ENCODE measurements around the gene P2RY6.

The P2RY6 gene

DNA sequence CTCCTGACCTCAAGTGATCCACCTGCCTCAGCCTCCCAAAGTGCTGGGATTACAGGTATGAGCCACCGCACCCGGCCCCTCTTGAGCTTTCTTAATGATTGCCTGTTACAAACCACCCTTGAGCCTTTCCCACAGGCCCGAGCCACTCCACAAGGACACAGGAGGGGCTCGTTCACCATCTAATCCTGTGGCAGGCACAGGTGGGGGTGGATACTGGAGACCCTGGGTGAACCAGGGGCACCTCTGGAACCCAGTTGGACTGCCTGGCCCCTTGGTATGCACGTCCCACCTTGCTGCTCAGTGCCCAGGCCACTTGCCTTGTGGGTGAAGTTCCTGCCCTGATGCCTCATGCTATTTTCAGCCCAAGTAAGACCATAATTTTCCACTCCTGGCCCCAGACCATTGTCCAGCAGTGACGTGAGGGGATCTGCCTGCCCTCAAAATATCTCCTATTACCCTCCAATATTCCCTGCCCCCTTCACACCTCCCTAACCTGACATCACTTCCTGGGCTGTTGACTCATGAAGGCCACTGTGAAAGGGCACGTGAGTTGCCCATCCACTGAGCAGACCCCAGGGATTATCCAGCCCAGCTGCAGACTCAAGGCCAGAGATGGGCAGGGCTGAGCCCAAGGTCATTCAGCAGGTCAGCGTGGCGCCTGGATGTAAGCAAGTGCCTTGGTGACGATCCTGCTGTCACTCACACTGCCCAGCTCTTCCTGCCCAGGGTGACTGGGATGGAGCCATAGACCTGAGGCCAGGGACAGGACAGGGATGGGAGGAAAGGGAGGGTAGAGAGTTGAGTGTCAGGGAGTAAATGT lies 34.5 kb upstream of the P2RY6 start:
- no peak for DNase-seq

DNA sequence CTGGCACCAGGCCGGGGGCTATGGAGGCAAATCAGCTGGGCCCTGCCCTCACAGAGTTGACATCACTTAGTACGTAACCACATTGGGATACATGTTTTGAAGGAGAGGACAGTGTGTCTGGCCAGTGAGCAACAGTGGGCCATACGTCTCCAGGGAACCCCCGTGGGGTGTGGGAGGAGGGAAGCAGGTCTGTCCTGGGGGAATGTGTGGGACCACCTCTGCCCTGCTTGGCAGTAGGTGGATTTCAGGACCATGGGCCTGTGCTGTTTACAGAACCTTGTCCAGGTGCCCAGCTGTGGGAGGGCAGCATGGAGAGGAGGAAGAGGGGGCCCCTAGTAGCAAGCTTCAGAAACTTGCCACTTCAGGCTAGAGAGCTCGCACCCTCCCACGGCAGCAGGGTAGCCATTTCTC lies 33.0 kb upstream of the P2RY6 start:
- DNase-seq = no peak

DNA sequence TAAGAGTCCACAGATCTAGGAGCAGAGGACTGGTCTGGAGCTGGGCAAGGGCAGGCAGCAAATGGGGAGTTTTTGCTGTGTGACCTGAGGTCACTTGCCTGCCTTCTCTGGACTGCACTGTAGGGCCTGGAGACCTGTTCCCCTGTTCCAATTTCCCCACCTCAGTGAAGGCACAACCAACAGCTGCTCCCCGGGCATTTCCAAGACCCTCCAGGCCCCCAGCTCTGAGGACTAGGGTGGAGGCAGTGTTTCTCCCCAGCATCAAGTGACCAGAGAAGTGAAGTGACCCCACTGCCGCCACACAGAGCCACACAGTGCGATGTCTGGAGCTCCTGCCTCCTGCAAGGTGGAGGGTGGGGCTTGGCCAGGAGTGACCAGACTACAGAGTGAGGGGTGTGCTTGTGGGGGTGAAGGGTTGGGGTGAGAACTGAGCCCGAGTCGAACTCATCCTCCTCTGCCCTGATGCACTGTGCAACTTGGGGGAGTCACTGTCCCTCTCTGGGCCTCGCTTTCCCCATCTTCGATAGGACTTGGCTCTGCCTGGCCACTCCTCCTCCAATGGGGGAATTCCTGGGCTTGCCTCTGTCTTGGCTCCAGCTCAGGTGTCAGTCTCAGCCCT lies 32.5 kb upstream of the P2RY6 start:
- DNase-seq = no peak

DNA sequence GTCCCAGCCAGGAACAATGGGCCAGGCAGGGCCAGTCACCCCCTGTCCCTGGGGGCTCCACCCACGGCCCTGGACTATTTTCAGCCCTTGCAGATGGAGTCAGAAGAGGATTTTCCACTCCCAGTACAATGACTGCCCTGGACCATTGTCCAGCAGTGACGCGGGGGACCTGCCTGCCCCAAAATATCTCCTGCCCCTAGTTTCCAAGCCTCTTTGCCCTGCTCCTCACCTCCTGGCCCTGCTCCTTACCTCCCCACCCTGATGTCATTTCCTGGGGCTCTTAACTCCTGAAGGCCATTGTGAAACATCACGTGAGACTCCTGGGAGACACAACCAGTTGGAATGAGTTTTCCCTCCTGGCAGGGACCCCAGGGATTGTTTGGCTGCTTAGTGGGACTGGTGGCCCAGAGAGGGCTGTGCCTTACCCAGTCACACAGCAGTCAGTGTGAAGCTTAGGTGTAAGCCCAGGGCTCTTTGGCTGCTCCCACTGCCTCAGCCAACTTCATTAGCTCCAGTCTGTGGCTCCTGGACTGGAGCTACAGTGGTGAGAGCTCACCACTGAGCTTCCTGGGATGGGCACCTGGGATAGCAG lies 31.9 kb upstream of the P2RY6 start:
- no peak for DNase-seq

DNA sequence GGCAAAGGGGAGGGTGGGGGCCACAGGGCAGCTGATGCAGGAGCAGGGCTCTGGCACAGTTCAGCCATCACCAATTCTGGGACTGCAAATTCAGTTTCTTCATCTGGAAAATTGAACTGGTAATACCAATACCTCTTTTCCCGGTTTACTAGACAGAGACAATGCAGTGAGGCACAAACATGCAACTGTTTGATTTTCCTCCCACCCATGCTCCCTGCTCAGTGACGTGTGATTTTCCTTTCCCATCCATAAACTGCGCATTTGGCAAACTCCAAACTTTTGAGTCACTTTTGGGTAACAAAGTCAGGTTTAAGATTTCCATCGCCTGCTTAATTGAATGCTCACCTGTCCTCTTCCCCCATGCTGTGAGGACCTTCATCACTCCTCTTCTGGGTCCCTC lies 30.8 kb upstream of the P2RY6 start:
- no peak for DNase-seq

DNA sequence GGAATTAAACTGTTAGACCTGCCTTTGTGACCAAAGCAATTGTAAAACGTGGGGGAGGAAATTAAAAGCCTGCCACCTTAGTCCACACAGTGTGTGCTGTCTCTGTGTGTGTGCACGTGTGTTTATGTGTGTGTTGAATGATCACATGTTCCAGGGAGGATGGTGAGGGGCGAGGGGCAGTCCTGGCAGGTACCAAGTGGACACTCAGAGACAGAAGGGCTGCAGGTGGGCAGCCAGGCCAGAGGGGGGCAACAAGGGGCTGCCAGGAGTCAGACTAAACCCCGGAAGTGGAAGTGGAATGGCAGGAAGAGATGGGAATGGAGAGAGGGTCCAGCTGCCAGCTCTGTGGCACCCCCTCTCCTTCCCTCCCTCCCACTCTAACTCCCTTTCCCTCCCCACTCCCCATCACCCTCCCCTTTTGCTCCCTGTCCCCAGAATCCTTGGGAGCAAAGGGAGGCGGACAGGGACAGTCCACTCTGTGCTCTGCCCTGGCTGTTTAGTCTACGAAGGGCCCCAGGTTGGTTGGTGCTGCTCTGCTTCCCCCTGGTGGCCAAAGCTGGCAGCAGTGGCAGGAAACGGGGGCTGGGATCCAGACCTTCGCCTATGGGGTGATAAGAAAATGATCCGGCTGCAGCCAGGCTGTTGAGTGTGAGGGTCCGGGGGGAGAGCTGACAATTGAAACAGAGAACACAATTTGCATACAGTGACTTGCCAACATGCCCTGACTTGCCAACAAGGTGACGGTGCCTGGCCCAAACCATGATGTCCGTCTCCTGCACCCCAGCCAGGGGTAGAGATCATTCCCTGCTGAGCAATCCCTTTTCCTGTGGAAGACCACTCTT lies 29.7 kb upstream of the P2RY6 start:
- DNase-seq = peak; percentile 92

DNA sequence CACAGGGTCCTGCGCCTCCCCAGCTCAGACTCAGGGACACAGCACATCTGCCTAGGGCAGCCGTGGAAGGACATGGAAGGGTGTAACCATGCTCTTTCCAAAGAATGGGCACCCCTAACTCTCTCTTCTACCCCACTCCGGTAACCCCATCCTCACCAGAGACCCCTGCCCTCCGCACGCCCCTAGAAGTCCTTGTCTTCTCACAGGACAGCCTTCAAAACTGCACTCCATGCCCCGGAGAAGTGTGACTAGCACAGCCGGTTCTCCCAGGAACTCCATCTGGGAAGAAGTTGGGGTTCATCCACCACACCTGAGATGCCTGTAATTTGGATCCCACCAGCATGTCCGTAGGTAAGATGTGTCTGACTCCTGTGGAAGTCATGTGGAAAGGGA lies 29.0 kb upstream of the P2RY6 start:
- no peak for DNase-seq

DNA sequence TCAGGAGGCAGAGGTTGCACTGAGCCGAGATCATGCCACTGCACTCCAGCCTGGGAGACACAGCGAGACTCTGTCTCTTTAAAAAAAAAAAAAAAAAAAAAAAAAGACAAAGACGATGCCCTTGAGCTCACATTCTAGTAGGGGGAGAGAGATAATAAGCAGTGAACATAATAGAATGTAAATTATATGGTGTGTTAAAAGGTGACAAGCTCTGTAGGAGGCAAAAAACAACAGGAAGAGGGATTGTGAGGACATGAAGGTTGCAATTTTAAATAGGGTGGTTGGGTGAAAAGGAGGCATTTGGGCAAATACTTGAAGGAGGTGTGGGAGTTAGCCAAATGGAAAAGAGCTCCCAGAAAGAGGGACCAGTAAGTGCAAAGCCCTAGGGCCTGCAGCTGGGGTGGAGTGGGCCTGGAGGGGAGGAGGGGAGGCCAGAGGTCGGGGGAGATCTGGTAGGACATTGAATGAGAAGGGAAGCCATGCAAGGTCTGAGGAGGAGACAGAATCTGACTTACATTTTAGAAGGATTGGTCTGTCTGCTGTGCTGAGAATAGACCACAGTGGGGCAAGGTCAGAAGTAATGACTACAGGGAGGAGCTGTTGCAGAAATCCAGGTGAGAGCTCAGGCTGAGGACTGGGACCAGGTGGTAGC lies 27.4 kb upstream of the P2RY6 start:
- DNase-seq = no peak

DNA sequence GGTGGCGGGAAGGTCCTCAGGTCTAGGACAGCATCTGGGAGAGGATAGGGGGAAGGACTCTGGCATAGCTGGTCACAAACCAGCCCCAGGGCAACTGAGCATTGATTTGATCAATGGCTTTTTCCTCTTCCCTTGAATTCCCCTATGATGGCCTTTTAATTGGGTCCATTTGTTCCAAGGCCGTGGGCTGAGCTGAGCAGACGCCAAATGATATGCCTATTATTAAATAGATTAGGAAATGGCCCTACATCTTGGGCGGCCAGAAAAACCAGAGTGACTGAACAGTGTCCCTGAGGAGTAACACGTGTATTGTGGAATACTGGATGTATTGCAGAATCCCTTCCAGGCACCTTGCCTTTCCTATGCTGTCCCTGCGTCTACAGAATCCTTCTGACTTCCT lies 26.7 kb upstream of the P2RY6 start:
- no peak for DNase-seq

DNA sequence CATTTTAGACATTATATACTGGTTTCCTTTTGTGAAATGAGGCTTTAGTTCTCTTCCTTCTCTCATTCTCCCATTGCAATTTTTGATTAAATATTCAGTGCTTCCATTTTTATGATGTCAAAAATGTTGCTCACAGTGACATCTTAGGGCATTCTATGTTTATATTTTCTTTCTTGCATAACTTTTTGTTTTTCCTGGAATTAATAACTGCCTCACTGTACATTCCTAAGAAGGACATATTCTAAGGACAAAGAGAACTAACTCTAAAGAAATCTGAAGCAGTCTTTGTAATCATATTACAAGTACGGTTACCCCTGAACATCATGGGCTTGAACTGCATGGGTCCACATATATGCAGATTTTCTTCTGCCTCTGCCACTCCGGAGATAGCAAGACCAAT lies 25.8 kb upstream of the P2RY6 start:
- no peak for DNase-seq

DNA sequence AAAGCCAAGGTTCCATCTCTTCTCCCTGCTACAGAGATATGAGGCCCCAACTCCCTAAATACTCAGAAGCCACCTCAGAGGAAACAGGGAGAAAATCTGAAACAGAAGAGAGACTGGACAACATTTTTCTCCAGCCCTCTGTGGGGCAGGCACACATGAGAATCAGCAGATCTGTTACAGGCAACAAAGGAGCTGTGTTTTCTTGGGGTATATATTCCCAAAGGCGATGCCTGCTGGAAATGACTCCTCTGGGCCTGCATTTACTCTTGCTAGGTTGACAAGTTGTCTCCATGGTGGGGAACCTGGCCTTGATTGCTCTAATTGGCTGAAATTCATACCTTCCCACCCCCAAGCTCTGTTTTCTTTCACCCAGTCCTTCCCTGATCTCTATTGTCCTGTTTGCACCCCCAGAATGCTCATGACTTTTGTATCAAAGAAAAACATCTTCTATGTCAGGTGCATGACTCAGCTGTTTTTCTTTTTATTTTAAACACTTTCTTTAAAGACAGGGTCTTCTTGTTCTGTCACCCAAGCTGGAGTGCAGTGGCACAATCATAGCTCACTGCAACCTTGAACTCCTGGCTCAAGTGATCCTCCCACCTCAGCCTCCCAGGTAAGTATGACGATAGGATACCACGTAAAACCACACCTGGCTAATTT lies 23.5 kb upstream of the P2RY6 start:
- no peak for DNase-seq

DNA sequence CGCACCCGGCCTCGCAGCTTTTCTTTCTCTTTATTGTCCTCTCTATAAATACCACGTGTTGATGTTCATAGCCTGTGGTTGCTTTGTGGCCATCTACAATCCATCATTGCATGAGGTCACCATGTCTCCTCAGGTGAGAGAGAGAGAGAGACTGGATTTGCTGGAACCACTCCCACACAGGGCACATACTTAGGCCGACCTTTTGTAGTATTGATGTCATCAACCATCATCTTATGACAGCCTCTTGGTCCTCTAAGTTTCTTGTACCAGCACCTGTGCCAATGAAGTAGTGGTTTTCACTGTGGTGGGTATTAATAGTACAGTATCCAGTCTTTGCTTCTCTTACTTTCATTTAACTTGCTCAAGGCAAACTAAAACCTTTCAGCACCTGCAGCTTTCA lies 22.8 kb upstream of the P2RY6 start:
- DNase-seq = no peak

DNA sequence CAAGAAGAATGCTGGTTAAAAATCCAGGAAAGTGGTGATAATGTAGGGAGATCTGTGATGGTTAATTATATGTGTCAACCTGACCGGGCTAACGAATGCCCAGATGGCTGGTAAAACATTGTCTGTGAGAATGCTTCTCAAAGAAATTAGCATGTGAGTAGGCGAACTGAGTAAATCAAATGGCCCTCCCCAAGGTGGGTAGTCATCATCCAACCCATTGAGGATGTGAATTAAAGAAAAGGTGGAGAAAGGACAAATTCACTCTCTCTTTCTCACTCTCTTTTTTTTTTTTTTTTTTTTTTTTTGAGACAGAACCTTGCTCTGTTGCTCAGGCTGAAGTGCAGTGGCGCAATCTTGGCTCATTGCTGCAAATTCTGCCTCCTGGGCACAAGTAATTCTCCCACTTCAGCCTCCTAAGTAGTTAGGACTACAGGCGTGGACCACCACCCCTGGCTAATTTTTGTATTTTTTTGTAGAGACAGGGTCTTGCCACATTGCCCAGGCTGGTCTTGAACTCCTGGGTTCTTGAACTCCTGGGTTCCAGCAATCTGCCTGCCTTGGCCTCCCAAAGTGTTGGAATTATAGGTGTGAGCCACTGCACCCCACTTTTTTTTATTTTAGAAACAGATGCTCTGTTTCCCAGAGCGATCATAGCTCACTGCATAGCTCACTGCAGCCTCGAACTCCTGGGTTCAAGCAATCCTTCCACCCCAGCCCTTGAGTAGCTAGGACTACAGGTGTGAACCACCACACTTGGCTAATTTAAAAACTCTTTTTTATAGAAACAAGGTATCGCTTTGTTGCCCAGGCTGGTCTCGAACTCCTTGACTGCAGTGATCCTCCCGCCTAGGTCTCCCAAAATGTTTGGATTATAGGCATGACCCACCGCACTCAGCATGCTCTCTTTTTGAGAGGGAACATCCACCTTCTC lies 22.0 kb upstream of the P2RY6 start:
- no peak for DNase-seq

DNA sequence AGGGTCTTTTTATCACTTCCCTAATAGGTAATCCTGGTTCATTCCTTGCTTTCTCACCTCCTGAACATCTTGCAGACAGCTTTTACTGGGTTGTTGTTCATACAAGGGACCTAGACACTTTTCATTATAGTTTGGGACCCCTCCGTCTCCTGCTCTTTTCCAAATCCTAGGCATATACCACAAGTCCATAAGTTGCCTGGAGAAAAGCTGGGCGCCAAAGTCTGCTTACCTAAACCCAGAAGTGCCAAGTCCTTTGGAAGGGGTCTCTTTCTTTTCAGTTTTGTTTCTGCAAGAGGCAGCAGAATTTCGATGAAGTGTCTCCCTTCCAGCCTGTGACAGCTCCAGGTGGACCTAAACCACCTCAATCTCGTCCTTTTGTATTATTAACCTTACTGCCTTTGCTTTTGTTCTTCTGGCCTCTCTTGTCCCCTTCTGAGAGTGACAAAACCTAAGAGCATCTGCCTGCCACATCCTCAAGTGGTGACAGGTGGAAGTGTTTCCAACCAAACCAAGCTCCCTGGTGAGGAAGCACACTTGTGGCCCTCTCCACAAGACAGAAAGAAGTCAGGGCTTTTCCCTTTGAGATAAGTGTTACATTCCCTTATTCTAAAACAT lies 19.5 kb upstream of the P2RY6 start:
- no peak for DNase-seq

DNA sequence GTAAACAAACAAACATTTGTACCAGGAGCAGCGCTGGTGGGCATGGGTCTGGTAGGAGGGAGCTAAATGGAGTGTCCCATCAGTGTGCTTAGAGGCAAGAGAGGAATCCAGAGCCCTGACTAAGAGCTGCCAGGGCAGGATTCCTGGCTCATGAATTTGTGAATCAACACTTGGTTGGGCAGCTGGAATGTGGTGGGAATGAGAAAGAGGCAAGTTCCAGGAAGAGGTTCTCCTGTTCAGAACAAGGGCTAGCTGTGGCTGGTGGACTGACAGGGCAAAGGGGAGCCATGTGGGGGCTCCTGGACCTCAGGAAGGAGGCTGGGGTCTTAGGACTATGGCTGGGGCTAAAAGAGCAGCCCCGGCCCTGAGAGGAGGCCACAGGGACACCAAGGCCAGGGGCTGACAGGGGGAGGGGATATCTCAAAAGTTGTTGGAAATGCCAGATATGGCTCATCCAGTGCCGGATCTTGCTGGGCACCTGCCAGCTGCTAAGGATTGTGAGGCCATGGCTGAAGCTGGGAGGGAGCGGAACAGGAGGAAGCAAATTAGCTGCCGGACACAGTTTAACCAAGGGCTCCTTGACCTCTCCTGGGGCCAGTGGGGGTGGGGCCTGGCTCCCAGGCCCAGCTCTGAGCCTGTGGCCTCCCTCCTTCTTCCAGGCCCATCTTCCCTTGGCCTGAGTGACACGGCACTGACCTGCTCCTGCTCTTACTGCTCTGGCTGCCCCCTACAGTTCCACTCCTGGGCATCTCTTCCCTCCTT lies 14.6 kb upstream of the P2RY6 start:
- DNase-seq = no peak

DNA sequence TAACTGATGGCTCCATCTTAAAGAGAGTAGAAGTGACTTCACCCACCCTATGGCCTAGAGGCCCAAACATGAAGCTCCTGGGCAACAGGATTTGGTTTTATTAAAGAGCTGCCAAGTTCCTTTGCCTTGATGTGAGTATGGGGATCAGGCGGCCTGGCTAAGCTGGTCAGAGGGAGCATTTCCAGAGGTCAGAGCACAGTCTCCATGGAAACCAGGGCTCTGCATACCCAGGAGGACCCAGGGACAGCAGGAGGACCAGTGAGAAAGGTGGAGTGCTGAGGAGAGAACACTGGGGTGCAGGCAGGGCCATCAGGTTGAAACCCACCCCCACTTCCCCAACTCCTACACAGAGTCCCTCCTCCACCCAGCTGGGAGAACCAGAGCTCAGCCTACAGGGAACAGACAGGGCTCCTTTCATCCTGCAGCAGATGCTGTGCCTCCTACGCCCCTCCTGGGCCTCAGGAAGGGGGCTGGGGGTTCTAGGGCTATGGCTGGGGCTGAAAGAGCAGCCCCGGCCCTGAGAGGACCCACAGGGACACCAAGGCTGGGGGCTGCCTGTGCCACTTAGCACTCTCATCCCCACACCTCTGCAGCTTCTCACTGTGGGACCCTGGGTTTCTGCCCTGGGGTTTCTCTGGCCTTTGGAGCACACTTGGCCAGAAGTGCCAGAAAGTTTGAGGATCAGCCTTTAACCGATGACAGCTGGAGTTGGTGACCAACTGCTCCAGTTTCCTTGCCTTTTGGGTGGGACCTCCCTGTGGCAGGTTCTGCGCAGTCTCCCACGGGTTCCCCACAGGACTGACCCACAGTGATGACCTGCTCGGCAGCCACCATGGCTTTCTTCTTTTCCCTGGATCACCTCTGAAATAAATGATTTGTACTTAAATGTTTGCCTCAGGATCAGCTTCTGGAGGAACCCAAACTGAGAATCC lies 13.8 kb upstream of the P2RY6 start:
- peak; percentile 35 for DNase-seq

DNA sequence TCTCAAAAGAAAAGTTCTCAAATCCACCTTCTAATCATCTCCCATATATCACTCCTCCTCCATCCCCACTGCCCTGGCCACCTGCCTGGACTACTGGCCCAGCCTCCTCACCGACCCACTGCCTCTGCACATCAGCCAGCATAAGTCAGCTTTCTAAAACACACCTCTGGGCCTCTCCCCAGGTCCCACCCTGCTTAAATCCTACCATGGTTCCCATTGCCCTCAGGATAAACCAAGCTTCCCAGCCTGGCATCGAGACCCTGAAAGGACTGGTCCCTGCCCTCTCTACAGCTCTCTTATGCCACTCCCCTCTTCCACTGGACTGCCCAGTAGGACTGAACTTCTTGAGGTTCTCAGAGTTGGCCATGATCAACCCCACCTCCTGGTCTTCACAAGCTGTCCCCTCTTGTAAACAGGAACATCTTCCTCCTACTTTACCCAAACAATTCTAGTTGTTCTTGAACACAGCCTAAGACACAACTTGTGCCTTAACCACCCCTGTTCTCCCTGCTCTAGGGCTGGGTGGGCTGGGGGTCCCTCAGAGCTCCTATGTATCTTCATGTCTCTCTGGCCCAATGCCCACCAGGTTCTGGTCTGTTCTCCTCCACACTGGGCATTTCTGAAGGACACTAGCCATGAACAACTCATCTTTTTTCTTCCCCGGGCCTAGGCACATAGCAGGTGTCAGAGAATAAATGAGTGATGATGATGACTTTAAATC lies 12.6 kb upstream of the P2RY6 start:
- DNase-seq = peak; percentile 10

DNA sequence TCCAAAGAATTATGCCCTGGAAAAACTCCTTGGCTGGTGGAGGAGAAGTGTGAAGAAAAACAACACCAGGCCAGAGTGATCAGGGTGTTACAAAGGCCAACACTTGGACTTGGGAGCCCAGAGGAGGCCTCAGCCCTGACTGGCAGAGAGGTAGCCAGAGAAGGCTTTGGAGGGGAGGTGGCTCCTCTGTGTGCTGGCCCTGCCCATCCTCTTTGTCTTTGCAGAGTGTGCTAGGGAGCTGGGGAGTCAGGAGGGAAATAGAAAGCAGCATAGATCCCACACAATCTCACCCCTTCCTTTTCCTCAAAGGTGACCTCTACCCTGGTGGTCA lies 12.0 kb upstream of the P2RY6 start:
- DNase-seq = no peak

All from activated CD8-positive, alpha-beta memory T cell treated with anti-CD3 and anti-CD28 coated beads, Interleukin-2, amount 50 U/mL, for 48 hours (primary cell).